Measurements from ENCODE around the gene ZNF791.
"Not testable (repeated sequence)": the region's sequence is repeated elsewhere in the genome, so short reads cannot be mapped to it uniquely, and the experiment has no call there.

ZNF791 gene

DNA sequence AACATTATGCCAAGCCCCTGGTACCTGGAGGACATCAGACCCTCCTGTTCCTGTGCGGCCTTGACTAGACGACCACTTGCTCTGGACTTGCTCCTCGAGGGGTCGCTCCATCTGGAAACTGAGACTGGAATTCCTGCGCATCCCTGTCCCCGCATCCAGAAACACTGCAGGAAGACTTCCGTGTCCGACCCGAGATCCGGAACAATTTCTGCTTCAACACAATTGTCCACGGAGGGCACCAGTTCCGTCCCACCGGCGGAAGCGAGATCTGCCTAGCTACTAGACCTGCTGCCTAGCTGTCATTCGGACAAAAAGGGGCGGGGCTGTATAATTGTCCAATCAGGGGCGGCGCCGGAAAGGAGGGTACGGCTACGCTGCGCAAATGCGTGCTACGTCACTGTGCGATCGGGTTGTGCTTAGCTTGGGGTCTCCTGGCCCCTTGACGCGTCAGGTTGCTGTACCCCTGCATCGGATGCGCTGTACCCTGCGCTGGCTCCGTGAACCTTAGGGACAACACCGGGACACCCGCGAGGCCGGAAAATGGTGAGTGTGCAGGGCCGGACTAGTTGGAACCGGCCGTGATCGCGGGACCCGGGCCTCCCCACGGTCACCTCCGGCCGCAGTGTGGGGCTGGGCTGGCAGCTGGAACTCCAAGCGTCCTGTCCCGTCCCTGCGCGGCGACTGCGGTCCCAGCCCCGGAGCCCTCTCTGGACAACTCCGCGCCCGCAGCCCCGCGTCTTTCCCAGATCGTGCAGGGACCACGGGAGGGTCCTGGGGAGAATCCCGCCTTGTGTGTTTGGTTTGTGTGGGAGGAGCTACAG, at the start of gene ZNF791, which contains the start of gene ZNF490:
ZNF791 (plus strand) TSS at position 381 of the 821 bp plus-strand sequence; CDS start at position 541, 160 bp downstream.
ZNF490 (minus strand) TSS at position 274 of the 821 bp plus-strand sequence; CDS start at position 141, 133 bp downstream.
- DNase-seq: peak; percentile 98 to 99

DNA sequence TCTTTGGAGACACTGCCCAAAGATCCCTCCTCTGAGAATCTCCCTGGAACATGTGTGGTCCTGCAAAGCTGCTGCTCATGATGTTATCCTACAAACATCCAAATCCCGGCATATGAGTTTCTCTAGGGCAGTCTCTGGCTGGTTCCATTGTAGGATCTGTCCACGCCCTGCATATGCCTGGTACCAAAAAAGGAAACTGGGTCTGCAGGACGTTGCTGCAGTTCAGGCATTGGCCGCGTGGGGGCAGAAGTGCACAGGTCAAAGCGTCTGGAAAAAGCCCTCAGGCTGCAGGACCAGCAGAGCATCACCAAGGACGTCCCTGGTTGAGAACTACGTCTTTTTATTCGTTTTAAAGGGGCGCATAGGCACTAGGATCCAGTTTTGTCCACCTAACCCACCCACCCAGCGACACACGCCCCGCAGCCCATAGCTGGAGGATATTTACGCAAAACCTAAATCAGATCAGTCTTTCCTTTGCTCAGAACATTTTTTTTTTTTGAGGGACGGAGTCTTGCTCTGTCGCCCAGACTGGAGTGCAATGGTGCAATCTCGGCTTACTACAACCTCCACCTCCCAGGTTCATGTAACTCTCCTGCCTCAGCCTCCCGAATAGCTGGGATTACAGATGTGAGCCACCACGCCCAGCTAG, 46.6 kb upstream of the ZNF791 start:
- DNase-seq: peak; percentile 81 to 86

DNA sequence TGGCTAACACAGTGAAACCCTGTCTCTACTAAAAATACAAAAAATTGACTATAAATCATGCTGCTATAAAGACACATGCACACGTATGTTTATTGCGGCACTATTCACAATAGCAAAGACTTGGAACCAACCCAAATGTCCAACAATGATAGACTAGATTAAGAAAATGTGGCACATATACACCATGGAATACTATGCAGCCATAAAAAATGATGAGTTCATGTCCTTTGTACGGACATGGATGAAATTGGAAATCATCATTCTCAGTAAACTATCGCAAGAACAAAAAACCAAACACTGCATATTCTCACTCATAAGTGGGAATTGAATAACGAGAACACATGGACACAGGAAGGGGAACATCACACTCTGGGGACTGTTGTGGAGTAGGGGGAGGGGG, 44.3 kb upstream of the ZNF791 start:
- not testable (repeated sequence) for DNase-seq

DNA sequence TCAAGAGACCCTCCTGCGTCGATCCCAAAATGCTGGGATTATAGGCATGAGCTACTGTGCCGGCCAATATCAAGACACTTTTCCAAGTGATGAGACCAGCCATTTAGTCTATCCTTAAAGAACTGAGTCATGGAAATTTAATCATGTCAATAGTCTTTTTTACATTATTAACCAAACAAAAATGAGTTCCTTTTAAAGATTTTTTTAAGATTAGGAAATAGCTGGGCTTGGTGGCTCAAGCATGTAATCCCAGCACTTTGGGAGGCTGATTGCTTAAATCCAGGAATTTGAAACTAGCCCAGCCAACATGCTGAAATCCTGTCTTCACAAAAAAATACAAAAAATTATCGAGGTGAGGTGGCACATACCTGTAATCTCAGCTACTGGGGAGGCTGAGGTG, 42.8 kb upstream of the ZNF791 start:
- DNase-seq: no peak

DNA sequence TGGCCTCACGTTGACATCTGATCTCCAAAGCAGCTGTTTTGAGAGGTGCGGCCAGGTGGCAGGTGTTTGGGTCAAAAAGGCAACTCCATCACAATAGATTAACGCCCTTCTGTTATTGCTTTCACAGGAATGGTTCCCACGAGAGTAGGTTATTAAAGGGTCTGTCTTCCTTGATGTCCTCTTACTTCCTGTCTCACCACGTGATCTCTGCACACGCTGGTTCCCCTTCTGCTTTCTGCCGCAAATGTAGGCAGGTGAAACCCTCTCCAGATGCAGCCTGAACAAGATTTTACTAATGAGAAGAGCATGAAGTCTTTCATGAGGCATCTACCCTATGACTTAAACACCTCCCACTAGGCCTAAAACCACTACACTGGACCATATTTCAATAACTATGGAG, 36.7 kb upstream of the ZNF791 start:
- DNase-seq: no peak

DNA sequence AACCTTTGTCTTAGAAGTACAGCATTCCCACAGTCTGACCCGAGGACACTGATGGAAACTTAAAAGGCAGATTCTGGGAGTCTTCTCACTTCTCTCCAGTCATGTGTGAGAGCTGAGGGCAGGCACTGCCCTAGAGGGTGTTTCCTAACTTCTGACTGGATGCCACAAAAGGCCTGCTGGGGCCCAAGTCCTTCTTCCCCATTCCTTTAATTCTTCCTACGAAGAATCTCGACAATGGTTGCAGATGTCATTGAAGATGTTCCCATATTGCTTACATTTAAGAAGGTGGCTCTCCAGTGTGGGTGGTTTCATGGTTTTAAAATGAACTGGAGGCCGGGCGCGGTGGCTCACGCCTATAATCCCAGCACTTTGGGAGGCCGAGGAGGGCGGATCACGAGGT, 32.1 kb upstream of the ZNF791 start:
- DNase-seq: no peak

DNA sequence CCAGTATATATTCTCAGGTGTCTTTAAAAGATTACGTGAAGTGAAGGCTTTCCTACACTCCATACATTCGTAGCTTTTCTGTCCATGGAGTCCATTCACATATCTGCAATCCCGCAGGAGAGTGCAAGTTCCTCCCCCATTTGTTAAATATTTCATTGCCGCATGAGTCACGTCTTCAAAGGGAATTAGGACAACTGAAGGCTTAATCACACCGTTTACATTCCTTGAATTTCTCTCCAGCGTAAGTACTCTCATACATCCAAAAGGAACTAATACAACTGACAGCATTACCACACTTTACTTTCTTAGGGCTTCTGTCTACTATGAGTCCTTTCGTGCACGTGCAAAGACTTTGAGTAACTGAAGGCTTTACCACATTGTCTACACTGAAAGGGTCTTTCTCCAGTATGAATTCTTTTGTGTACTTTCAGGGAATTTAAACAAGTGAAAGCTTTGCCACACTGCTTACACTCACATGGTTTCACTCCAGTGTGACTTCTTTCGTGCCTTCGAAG, 30.5 kb upstream of the ZNF791 start:
- no peak for DNase-seq

DNA sequence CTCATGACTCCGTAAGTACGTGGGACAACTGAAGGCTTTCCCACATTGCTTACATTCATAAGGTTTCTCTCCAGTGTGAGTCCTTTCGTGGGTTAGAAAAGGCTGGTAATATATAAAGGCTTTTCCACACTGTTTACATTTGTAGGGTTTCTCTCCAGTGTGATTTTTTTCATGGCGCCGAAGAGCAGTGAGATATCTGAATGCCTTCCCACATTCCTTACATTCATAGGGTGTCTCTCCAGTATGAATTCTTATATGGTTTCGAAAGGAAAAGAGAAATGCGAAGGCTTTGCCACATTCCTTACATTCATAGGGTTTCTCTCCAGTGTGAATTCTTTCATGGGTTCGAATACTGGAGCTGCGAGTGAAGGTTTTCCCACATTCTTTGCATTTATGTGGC, 29.6 kb upstream of the ZNF791 start:
- DNase-seq: no peak

DNA sequence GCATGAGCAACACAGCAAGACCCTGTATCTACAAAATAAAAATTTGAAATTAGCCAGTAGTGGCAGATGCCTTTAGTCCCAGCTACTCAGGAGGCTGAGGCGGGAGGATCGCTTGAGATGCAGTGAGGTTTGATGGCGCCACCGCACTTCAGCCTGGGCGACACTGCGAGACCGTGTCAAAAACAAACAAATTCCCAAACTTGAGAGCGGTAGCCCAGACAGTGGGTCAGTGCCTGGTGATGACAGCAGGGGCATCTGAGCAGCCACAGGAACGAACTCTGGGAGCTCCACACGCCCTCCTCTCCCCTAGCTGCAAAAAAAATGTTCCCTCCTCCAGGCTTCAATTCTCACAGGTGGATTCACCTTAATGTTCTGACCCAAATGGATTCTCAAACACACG, 14.2 kb upstream of the ZNF791 start:
- no peak for DNase-seq

DNA sequence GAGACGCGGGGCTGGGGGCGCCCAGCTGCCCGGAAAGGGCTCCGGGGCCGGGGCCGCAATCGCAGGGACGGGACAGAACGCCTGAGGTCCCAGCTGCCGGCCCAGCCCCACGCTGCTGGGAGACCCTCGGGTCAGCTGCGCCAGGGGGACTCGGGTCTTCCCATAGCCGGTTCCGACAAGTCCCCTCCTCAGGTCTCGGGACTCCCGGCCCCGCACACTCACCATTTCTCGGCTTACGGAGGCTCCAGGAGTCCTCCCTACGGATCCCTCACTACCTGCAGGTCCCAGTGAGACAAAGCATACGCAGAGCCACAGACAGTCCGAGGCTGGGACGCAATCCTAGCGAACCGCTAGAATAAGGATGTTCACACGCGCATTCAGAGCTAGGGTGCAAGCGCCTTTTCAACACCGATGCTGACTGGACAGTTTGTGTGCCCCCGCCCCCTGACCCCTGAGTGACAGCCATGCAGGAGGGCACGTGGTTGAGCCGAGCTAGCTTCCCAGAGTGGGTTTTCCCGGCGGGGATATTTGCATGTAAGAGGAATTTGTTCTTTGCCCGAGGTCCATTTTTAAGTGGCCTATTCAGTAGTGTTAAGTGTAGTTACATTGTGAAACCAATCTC, 13.7 kb upstream of the ZNF791 start:
- no peak for DNase-seq

DNA sequence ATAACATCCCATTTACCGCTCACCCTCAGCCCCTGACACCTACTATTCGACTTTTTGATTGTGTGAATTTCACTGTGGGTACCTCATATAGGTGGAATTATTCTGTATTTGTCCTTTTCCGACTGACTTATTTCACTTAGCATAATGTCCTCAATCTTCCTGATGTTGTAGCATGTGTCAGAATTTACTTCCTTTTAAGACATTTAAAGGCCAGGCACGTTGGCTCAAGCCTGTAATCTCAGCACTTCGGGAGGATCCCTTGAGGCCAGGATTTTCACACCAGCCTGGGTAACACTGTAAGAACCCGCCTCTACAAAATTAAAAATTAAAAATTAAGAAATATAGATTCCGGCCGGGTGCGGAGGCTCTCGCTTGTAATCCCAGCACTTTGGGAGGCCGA, 13.1 kb upstream of the ZNF791 start:
- DNase-seq: no peak

DNA sequence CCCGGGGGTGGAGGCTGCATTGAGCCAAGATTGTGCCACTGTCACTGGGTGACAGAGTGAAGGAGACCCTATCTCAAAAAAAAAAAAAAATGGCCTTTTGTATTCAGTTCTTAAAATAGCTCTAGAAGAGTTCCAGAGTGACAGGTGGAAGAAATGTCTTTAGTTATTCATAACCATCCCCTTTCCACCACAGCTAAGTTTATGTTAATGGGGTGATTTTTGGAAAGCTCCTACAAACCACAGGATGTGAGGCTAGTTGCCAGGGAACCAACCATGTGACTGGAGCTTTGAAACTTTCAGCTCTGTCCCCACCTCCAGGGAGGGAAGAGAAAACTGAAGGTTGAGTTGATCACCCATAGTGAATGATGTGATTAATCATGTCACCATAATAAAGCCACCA, 7.0 kb upstream of the ZNF791 start:
- no peak for DNase-seq

DNA sequence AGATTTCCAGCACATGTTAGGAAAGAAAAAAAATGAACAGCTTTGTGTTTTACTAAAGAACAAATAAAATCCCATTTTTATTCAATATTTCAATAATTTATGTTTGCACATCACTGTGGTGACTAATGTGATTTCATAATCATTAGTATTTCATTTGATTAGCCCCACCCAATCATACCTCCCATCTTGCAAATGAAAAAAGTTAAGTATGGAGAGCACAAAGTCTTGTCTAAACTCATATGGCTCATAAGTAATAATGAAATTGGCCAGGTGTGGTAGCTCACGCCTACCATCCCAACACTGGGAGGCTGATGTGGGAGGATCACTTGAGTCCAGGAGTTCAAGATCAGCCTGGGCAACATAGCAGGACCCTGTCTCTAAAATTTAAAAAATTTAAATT, 3.9 kb upstream of the ZNF791 start:
- DNase-seq: no peak

DNA sequence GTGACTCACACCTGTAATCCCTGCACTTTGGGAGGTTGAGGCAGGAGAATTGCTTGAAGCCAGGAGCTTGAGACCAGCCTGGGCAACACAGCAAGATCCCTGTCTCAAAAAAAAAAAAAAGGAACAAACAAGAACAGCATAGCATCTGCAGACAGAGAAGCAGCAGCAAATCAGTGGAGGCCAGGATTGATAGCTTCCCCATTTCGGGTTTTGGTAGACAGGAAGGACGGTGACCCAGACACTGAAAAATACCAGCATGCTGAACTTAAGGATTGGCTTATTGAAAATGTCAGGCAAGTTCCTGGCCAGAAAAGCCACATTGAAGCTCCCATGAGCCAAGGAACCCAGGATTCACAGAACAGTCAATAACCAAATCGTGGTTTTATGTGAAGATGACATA, 3.1 kb upstream of the ZNF791 start:
- no peak for DNase-seq

DNA sequence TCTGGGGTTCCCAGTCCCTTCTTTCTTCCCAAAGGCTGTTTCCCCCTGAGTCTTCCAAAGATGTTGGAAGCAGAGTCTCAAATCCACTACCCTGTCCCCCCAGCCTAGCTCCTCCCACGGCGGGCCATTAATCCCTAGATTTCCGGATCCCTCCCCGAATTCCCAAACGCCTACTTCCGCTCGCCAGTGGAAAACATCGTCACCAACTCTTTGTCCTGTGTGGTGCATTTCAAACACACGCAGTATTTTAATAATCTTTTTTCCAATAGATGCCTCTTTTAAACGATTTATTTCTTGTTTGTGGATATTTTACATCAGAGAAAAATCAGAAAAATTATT, 610 bp downstream of the ZNF791 start:
- peak; percentile 58 to 76 for DNase-seq

DNA sequence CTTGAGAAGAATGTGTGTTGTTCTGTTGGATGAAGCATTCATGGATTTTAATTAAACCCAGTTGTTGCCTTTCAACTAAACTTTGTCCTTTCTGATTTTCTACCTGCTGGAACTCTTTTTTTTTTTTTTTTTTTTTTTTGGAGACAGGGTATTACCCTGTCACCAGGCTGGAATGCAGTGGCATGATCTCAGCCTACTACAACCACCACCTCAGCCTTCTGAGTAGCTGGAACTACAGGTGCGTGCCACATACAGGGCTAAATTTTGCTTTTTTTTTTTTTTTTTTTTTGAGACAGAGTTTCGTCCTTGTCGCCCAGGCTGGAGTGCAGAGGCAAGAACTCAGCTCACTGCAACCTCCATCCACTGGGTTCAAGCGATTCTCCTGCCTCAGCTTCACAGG, 6.9 kb downstream of the ZNF791 start:
- DNase-seq: no peak

DNA sequence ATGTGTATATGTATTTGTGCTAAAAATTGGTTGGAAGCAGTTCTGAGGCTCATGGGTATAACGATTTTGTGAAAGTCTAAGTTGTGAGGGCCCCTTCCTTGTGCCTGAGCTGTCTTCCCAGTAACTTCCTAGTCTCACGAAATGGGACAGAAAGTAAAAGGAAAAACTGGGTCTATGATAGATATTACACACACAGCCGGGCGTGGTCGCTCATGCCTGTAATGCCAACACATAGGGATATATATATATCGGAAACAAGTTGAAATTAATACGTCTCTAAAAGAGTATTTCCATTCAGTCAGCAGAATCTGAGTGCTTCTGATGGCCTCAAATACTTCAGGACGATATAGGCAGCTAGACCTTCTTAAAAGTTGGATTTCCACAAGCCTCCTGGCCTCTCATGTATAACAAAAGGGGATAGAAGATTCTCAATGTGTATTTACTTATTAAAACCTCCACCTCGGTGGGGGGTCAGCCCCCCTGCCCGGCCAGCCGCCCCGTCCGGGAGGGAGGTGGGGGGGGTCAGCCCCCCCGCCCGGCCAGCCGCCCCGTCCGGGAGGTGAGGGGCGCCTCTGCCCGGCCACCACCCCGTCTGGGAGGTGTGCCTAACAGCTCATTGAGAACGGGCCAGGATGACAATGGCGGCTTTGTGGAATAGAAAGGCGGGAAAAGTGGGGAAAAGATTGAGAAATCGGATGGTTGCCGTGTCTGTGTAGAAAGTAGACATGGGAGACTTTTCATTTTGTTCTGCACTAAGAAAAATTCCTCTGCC, 10.7 kb downstream of the ZNF791 start:
- DNase-seq: not testable (repeated sequence)

DNA sequence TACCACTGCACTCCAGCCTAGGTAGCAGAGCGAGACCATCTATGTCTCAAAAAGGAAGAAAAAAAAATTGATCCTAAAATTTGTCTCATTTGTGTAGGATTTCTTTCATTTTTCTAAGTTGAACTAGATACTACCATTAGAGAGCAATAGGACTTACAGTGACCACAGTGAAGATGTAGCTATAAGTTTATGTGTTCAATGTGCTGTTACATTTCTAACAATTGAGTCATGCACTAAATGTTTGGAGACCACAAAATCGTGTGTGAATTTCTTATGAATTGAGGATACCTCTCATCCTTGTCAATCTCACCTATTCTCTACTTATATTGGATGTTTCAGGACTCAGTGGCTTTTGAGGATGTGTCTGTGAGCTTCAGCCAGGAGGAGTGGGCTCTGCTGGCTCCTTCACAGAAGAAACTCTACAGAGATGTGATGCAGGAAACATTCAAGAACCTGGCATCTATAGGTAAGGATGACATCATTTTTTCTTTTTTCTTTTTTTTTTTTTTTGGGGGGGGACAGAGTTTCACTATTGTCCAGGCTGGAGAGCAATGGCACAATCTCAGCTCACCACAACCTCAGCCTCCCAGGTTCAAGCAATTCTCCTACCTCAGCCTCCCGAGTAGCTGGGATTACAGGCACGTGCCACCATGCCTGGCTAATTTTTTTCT, 12.8 kb downstream of the ZNF791 start:
- DNase-seq: no peak

DNA sequence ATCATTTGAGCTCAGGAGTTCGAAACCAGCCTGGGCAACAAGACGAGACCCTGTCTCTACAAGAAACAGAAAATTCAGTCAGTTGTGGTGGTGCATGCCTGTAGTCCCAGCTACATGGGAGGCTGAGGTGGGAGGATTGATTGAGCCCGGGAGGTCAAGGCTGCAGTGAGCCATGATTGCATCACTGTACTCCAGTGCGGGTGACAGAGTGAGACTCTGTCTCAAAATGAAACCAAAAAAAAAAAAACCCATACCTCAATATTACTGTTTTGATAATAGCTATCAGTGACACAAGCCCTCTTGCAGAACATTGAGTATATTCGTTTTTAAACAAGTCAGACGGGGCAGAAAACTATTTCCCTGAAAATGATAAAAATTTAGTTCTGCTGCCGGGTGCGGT, 16.2 kb downstream of the ZNF791 start:
- no peak for DNase-seq

DNA sequence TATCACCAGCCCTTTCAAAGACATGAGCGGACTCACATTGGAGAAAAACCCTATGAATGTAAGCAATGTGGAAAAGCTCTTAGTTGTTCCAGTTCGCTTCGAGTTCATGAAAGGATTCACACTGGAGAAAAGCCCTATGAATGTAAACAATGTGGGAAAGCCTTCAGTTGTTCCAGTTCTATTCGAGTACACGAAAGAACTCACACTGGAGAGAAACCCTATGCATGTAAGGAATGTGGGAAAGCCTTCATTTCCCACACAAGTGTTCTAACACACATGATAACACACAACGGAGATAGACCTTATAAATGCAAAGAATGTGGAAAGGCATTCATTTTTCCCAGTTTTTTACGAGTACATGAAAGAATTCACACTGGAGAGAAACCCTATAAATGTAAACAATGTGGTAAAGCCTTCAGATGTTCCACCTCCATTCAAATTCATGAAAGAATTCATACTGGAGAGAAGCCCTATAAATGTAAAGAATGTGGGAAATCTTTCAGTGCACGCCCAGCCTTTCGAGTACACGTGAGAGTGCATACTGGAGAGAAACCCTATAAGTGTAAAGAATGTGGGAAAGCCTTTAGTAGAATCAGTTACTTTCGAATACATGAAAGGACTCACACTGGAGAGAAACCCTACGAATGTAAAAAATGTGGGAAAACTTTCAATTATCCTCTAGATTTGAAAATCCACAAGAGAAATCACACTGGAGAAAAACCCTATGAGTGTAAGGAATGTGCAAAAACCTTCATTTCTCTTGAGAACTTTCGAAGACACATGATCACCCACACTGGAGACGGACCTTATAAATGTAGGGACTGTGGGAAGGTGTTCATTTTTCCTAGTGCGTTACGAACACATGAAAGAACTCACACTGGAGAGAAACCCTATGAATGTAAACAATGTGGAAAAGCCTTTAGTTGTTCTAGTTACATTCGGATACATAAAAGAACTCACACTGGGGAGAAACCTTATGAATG, 17.6 kb downstream of the ZNF791 start:
- DNase-seq: no peak

DNA sequence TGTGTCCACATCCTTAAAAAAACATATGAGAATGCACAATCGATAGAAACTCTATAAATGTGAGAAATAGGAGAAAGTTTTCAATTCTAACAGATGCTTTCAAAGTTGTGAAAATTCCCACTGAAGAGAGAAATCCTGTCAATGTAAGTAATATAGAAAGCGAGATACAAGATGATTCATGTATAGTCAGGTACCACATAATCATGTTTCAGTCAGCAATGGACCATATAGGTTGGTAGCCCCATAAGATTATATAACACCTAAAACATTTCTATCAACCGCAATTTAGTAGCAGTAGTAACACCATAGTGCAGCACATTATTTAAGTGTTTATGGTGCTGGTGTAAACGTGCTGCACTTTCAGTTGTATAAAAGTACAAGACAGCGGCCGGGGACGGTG, 18.5 kb downstream of the ZNF791 start:
- DNase-seq: no peak

Measured in NCI-H2081 (cell line).